GM23248 (cell line): ENCODE data around the gene PIAS2.

ENCODE experiments used
- EZH2 ChIP-seq: fragments of 200-600 bp; sonication (generic); IDR thresholded peaks from 2 replicates; pipeline ENCODE4 v1.6.1; 2018; ENCODE audit warnings: antibody characterized with exemption, mild to moderate bottlenecking; ENCODE audit not compliant: insufficient read depth, poor library complexity, severe bottlenecking
- EZH2phosphoT487 ChIP-seq: fragments of 200-600 bp; sonication (generic); IDR thresholded peaks from 2 replicates; pipeline ENCODE4 v1.6.1; 2018; ENCODE audit warnings: antibody characterized with exemption, moderate library complexity, mild to moderate bottlenecking, low read depth; ENCODE audit not compliant: insufficient read depth

- TF ChIP-seq EZH2phosphoT487 (no peak), EZH2 (no peak)
These were observed 39.8 kb downstream of the PIAS2 start for GRCh38 chr18:46877329-46877987.
